Measurements from ENCODE around the gene KNCN.

GRCh38 chr1:46537651-46538050 lies 13.8 kb downstream of the KNCN start:
- TF ChIP-seq POLR2AphosphoS5 (IDR thresholded peaks at IDR 0.05) (no peak), CTCF (IDR thresholded peaks at IDR 0.05) (no peak)
